Upper lobe of right lung (tissue), 1 donor: Measurements from ENCODE around the gene IBSP. TPM values are rescaled to one million over a fixed set of nuclear protein-coding genes. Genes with fewer than 3 reads are reported as not detected.

Experiments used
- ATAC-seq: fragments of 200-7000 bp; cut with Tn5 transposase; one replicate; pipeline ENCODE4 v1.9.1; 2020; ENCODE audit warnings: mild to moderate bottlenecking, moderate library complexity
- DNase-seq: peaks from one replicate; pipeline ENCODE4 v3.0.0-alpha.2; 2020
- H3K27ac ChIP-seq: fragments of 200-600 bp; one replicate; pipeline ENCODE4 v1.8.0; 2022
- H3K27me3 ChIP-seq: fragments of 200-600 bp; one replicate; pipeline ENCODE4 v1.8.0; 2022; ENCODE audit warnings: mild to moderate bottlenecking
- H3K36me3 ChIP-seq: fragments of 200-600 bp; one replicate; pipeline ENCODE4 v1.8.0; 2022
- H3K4me1 ChIP-seq: fragments of 200-600 bp; one replicate; pipeline ENCODE4 v1.8.0; 2022
- H3K4me3 ChIP-seq: fragments of 200-600 bp; one replicate; pipeline ENCODE4 v1.8.0; 2022; ENCODE audit warnings: mild to moderate bottlenecking
- H3K9me3 ChIP-seq: fragments of 200-600 bp; one replicate; pipeline ENCODE4 v1.8.0; 2022
- CTCF ChIP-seq: fragments of 200-600 bp; IDR thresholded peaks from one replicate; pipeline ENCODE4 v1.8.0; 2022; ENCODE audit warnings: antibody characterized with exemption
- intact Hi-C: fragments of 100-400 bp; cut with DNase I; formaldehyde crosslinking; loops from one replicate; pipeline ENCODE4 v1.11.0; 2022
- total RNA-seq: library from RNA; stranded (reverse); fragmentation: NEBNext Ultra II Directional; extraction: Animal tissue kit (Norgen Biotek cat#: 25700); gene quantifications from one replicate; pipeline ENCODE4 v1.2.1, GENCODE V29; 2021
- donor health status: DM: no; HTN: yes; CAD: no; lungs with severe emphysema.

The IBSP gene
- total RNA-seq, 1 donor from 2014 or later = not detected

GRCh38 chr4:87846226-87846625 lies 46.9 kb downstream of the IBSP start:
- H3K4me1 ChIP-seq = peaks cover 10% of the 10 kb centered on the region
- H3K36me3 ChIP-seq = no peaks in the 10 kb centered on the region
- TF ChIP-seq CTCF = no peak
- no peaks in the 10 kb centered on the region for H3K27me3 ChIP-seq
- no peak overlapping the region for H3K27ac ChIP-seq
- intact Hi-C loops = loop anchor here (10.0 kb wide), 1 partner anchor 301 kb away; no protein-coding TSS in a partner anchor
- H3K9me3 ChIP-seq = no peaks in the 10 kb centered on the region
- no peak for ATAC-seq
- no peak overlapping the region for H3K4me3 ChIP-seq
- DNase-seq = no peak

DNA sequence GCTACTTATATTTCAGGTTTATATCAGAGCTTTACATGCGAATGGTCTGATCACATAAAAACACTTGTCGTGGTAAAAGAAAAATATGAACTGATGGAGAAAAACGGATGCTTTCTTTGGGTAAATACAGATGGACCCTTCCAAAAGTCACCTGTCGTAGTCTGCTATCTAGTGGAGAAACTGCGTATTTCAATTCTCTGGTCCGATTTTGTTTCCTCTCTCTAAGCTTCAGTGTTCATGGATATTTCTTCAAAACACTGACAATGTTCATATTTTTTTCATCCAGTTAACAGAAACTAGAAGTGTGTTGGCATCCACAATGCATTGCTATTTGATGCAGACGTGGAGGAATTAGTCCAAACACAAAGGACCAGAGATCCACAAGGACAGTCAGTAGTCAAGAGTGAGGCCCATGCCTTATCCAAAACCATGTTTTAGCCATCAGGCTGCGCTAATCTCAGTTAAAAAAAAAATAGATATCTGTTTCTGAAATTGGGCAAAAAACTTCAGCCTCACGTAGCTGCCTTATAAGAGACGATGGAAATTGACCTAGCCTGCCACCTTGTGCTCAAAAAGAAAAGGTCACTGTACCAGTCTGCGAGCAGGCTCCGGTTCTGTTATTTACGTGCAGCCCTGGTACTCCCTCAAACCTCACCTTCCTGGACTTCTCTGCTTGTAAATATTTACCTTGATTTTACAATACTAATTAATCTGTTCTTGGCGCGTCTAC lies 49.4 kb downstream of the IBSP start:
- Histone ChIP-seq H3K27me3 (no peaks in the 10 kb centered on the region), H3K9me3 (no peaks in the 10 kb centered on the region), H3K4me1 (peaks cover 10% of the 10 kb centered on the region), H3K27ac (no peak overlapping the region), H3K4me3 (peak overlapping the region; percentile 7), H3K36me3 (no peaks in the 10 kb centered on the region)
- intact Hi-C loops = loop anchor here (10.0 kb wide), 1 partner anchor 304 kb away; no protein-coding TSS in a partner anchor
- DNase-seq = no peak
- TF ChIP-seq CTCF = peak; percentile 58
- ATAC-seq = peak; percentile 77

DNA sequence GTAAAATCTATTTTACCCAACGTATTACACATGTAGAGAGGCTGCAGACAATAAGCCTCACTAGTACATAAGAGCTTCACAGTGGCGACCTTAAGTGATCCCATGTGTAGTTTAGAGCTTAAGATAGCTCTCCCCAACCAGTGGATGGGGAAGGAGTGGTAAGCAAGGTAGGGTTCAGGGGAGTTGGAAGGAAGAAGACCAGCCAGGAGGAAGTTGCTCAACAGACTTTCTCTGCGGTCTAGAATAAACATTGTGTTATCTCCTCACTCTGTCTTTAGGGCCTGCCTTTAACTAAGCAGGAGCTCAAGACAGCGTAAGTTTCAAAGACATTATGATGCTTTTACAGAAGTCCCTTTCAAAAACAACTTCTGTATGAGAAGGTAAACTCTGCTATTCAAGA lies 50.3 kb downstream of the IBSP start:
- H3K4me3 ChIP-seq = no peak overlapping the region
- ATAC-seq (peak; percentile 62), DNase-seq (no peak)
- H3K27ac ChIP-seq = no peak overlapping the region
- no peaks in the 10 kb centered on the region for H3K9me3 ChIP-seq
- H3K27me3 ChIP-seq = no peaks in the 10 kb centered on the region
- TF ChIP-seq CTCF = no peak
- H3K36me3 ChIP-seq = no peaks in the 10 kb centered on the region
- peaks cover 10% of the 10 kb centered on the region for H3K4me1 ChIP-seq
- intact Hi-C loops = loop anchor here (10.0 kb wide), 2 partner anchors 125 to 305 kb away; partner anchors contain the start of gene SPP1

DNA sequence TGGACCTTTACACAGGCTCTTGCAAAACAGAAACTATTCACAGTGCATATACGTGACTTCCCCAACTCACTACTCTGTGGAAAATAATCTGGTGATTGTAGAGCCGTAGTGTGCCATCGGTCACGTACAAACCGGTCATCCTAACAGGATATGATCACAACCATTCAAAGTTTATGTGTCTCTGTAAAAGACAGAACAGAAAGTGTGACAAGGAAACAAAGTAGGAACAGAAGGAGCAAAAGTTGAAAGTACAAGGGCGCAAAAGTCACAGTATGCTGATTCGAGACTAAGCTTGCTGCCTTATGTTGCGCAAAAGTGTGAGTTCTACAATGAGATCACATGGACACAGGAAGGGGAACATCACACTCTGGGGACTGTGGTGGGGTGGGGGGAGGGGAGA lies 52.0 kb downstream of the IBSP start:
- H3K36me3 ChIP-seq = no peaks in the 10 kb centered on the region
- peak overlapping the region; percentile 30 for H3K27ac ChIP-seq
- peak; percentile 84 for ATAC-seq

GRCh38 chr4:87851953-87852352 lies 52.6 kb downstream of the IBSP start:
- H3K36me3 ChIP-seq = no peaks in the 10 kb centered on the region
- DNase-seq (no peak), ATAC-seq (no peak)
- no peaks in the 10 kb centered on the region for H3K9me3 ChIP-seq
- no peak overlapping the region for H3K4me3 ChIP-seq
- intact Hi-C loops = loop anchor here (10.0 kb wide), 1 partner anchor 123 kb away; the partner anchor contains the start of gene SPP1
- H3K4me1 ChIP-seq = peaks cover 10% of the 10 kb centered on the region
- no peaks in the 10 kb centered on the region for H3K27me3 ChIP-seq
- no peak overlapping the region for H3K27ac ChIP-seq
- no peak for TF ChIP-seq CTCF

More for the DNA sequence above, 52.0 kb downstream of the IBSP start:
- intact Hi-C loops = loop anchor here (10.0 kb wide), 1 partner anchor 123 kb away; the partner anchor contains the start of gene SPP1
- no peak for TF ChIP-seq CTCF
- DNase-seq = no peak
- no peaks in the 10 kb centered on the region for H3K9me3 ChIP-seq
- no peak overlapping the region for H3K4me3 ChIP-seq
- H3K4me1 ChIP-seq = peaks cover 10% of the 10 kb centered on the region
- no peaks in the 10 kb centered on the region for H3K27me3 ChIP-seq
